HepG2 (cell line): ENCODE measurements around the gene KDM1B. TPM values are rescaled to one million over a fixed set of nuclear protein-coding genes. Genes with fewer than 3 reads are reported as not detected.

Experiments
- ATAC-seq: fragments of 200-7000 bp; cut with Tn5 transposase; 3 replicates; pipeline ENCODE4 v1.9.1; 2020; ENCODE audit warnings: mild to moderate bottlenecking, moderate library complexity
- BruUV-seq: library from RNA; stranded (reverse); fragments of 400-500 nt; replicated peaks from 2 replicates; lab custom pipeline; 2021; lab: Mats Ljungman, UMichigan
- CTCF ChIA-PET: fragments of 300-600 bp; formaldehyde crosslinking; extraction: SDS; loops from one replicate; lab custom pipeline; 2021; ENCODE audit warnings: low total read pairs, inconsistent platforms, low intra/inter-chr PET ratio; lab: Yijun Ruan, JAX
- POLR2A ChIA-PET: fragments of 350-600 bp; sonication (Branson Sonifier 250); formaldehyde crosslinking; loops from one replicate; lab custom pipeline; 2020; ENCODE audit warnings: antibody characterized with exemption, inconsistent platforms; lab: Yijun Ruan, JAX
- DNase-seq: peaks from one replicate; pipeline ENCODE4 v3.0.0-alpha.2; 2015; ENCODE audit warnings: low spot score
- FAIRE-seq: peaks from 3 replicates; lab custom pipeline; 2011; peaks lifted over from hg19 to GRCh38; lab: Jason Lieb, UNC
- H2AFZ ChIP-seq: one replicate; pipeline ENCODE4 v1.6.1; 2011; ENCODE audit warnings: low read length, inconsistent platforms
- H3K27ac ChIP-seq: fragments of 300-600 bp; 3 replicates; pipeline ENCODE4 v1.8.0; 2011; ENCODE audit warnings: mixed run types, mild to moderate bottlenecking, mixed read lengths, low read length, inconsistent platforms; ENCODE audit not compliant: insufficient read depth; ENCODE audit errors: extremely low read length
- H3K27me3 ChIP-seq, 2 experiments: fragments of 200-600 bp in 1 of 2; 2 replicates in 1 of 2; 3 replicates in 1 of 2; pipeline versions ENCODE4 v1.6.0 to v1.8.0; 2011; ENCODE audit warnings: low read length in 2 of 2, mild to moderate bottlenecking in 2 of 2, moderate library complexity in 2 of 2, inconsistent platforms in 1 of 2; ENCODE audit not compliant: insufficient read depth in 2 of 2, control insufficient read depth in 1 of 2
- H3K36me3 ChIP-seq, 2 experiments: fragments of 200-600 bp in 1 of 2; replicated peaks in 1 of 2; 2 replicates in 1 of 2; 3 replicates in 1 of 2; pipeline versions ENCODE4 v1.5.1 to v1.8.0; 2011; ENCODE audit warnings: low read length in 2 of 2, inconsistent platforms in 1 of 2; ENCODE audit not compliant: insufficient read depth in 2 of 2, control insufficient read depth in 1 of 2
- H3K4me1 ChIP-seq: 2 replicates; pipeline ENCODE4 v1.5.1; 2012; ENCODE audit warnings: low read length, inconsistent platforms; ENCODE audit not compliant: insufficient read depth
- H3K4me2 ChIP-seq: 2 replicates; pipeline ENCODE4 v1.6.0; 2011; ENCODE audit warnings: low read depth, low read length, inconsistent platforms
- H3K4me3 ChIP-seq, 3 experiments: fragments of 200-600 bp in 1 of 3; sonication (generic), shearing (Covaris generic) in 1 of 3; replicated peaks in 1 of 3; 2 replicates each; pipeline ENCODE4 v1.5.1; 2011 to 2016; ENCODE audit warnings: low read length in 3 of 3, inconsistent platforms in 2 of 3, low read depth in 2 of 3, mild to moderate bottlenecking in 2 of 3, control low read depth in 1 of 3, mixed read lengths in 1 of 3; ENCODE audit not compliant: insufficient read depth in 1 of 3
- H3K79me2 ChIP-seq: one replicate; pipeline ENCODE4 v1.6.1; 2011; ENCODE audit warnings: low read length, inconsistent platforms; ENCODE audit not compliant: insufficient read depth
- H3K9ac ChIP-seq: 2 replicates; pipeline ENCODE4 v1.6.0; 2011; ENCODE audit warnings: mild to moderate bottlenecking, low read depth, low read length, inconsistent platforms; ENCODE audit not compliant: insufficient read depth
- H3K9me3 ChIP-seq: 2 replicates; pipeline ENCODE4 v1.5.1; 2012; ENCODE audit warnings: mild to moderate bottlenecking, low read length
- H4K20me1 ChIP-seq: 2 replicates; pipeline ENCODE4 v1.6.0; 2011; ENCODE audit warnings: inconsistent platforms, mild to moderate bottlenecking, low read length, moderate library complexity; ENCODE audit not compliant: insufficient read depth
- ZNF407 ChIP-seq: sonication (generic); formaldehyde crosslinking; IDR thresholded peaks from one replicate; pipeline ENCODE4 v1.5.1; 2020; ENCODE audit warnings: mild to moderate bottlenecking, missing genetic modification reagents; ENCODE audit errors: not compliant biosample characterization
- WGBS: methylation state at CpG from one replicate; pipeline ENCODE4 v1.1.6; 2017; ENCODE audit warnings: low lambda C conversion rate; 5-methylcytosine and 5-hydroxymethylcytosine counted together
- in situ Hi-C: cut with HindIII; loops from 2 replicates; pipeline ENCODE4 v1.10.0; 2017; ENCODE audit warnings: low pct_unique_long_range_greater_than_20kb; ENCODE audit not compliant: extremely low pct_ligation_motif_present
- intact Hi-C: fragments of 100-400 bp; cut with micrococcal nuclease; formaldehyde crosslinking; loops from one replicate; pipeline ENCODE4 v1.10.0; 2022; ENCODE audit not compliant: unreplicated experiment
- polyA plus RNA-seq, 8 experiments: library from polyadenylated mRNA; depleted of rRNA in 3 of 8; stranded (reverse) in 7 of 8; unstranded in 1 of 8; fragments of >200 nt; fragmentation: Illumina TruSeq in 4 of 8; extraction: Trizol in 4 of 8; gene quantifications; 2 replicates each; pipeline versions ENCODE4 v1.2.1 to v1.2.3, GENCODE V29; 2011 to 2016; ENCODE audit warnings: low read depth in 4 of 8, missing spikeins in 1 of 8, mixed read lengths in 1 of 8; ENCODE audit not compliant: insufficient read depth in 1 of 8
- total RNA-seq, 5 experiments: library from RNA; depleted of rRNA; stranded (reverse); fragments of >200 nt; fragmentation: Illumina TruSeq; extraction: Trizol; gene quantifications; 2 replicates each; pipeline ENCODE4 v1.2.3, GENCODE V29; 2016; ENCODE audit warnings: low read depth in 1 of 5

Gene KDM1B
- total and polyA plus RNA-seq, 2 of the 13 experiments (the other 11 are each of a cell fraction or from before 2014, with no cell fraction given), result 9.8 to 13.2 TPM

GRCh38 chr6:18206591-18206990 lies 51.4 kb downstream of the KDM1B start:
- FAIRE-seq (no peak), DNase-seq (no peak), ATAC-seq (no peak)
- Histone ChIP-seq H3K79me2 (no peaks in the 10 kb centered on the region), H3K4me3 (no peak overlapping the region), H4K20me1 (no peaks in the 10 kb centered on the region), H3K36me3 (peaks cover 0 to 3% of the 10 kb centered on the region in 2 experiments; a peak in 3 of 5 replicates), H2AFZ (no peak overlapping the region), H3K4me2 (no peak overlapping the region), H3K4me1 (peaks cover 17% of the 10 kb centered on the region), H3K27me3 (no peaks in the 10 kb centered on the region), H3K27ac (no peak overlapping the region), H3K9me3 (no peaks in the 10 kb centered on the region), H3K9ac (no peak overlapping the region)
- ChIA-PET CTCF (no interaction called here), POLR2A (no interaction called here)
- BruUV-seq, result no TSS peak
- intact Hi-C loops (no loop called here), in situ Hi-C loops (no loop called here)
- TF ChIP-seq ZNF407, result no peak
- WGBS, result 88% methylated on average over 6 of the region's 6 CpGs
